HepG2 (cell line): ENCODE results near the gene RAB17. TPM values are rescaled to one million over a fixed set of nuclear protein-coding genes. Genes with fewer than 3 reads are reported as not detected.

ENCODE experiments used
- ARNTL ChIP-seq: sonication (generic); formaldehyde crosslinking; IDR thresholded peaks from 2 replicates; pipeline ENCODE4 v1.4.0; 2020; ENCODE audit warnings: mild to moderate bottlenecking, missing genetic modification reagents
- CREB1 ChIP-seq, 2 experiments: fragments of 450-650 bp in 1 of 2; IDR thresholded peaks; 2 replicates each; pipeline ENCODE4 v1.6.1; 2016 to 2017; ENCODE audit warnings: control low read depth in 1 of 2, mild to moderate bottlenecking in 1 of 2, missing compliant biosample characterization in 1 of 2, missing genetic modification characterization in 1 of 2
- HDAC2 ChIP-seq: sonication (generic); formaldehyde crosslinking; IDR thresholded peaks from 2 replicates; pipeline ENCODE4 v1.4.0; 2020; ENCODE audit warnings: missing genetic modification reagents
- HMG20A ChIP-seq: IDR thresholded peaks from 2 replicates; pipeline ENCODE4 v1.6.1; 2016; ENCODE audit warnings: borderline replicate concordance
- HNRNPK ChIP-seq: fragments of 200-400 bp; formaldehyde crosslinking; IDR thresholded peaks from 2 replicates; pipeline ENCODE4 v1.6.1; 2018; ENCODE audit warnings: low read length, low read depth, moderate library complexity, mild to moderate bottlenecking; ENCODE audit not compliant: poor library complexity, severe bottlenecking
- NFKB2 ChIP-seq: sonication (generic); formaldehyde crosslinking; IDR thresholded peaks from 2 replicates; pipeline ENCODE4 v1.4.0; 2020; ENCODE audit warnings: missing genetic modification reagents, borderline replicate concordance
- NKX3-1 ChIP-seq: sonication (generic); formaldehyde crosslinking; IDR thresholded peaks from 2 replicates; pipeline ENCODE4 v1.5.0; 2020; ENCODE audit warnings: missing genetic modification reagents
- NR2F1 ChIP-seq, 2 experiments: fragments of 450-650 bp in 1 of 2; formaldehyde crosslinking in 1 of 2; IDR thresholded peaks; 2 replicates each; pipeline versions ENCODE4 v1.5.0 to v1.6.1; 2016 to 2020; ENCODE audit warnings: mild to moderate bottlenecking in 1 of 2, missing compliant biosample characterization in 1 of 2, missing genetic modification reagents in 1 of 2, moderate library complexity in 1 of 2
- PCBP2 ChIP-seq: fragments of 200-400 bp; formaldehyde crosslinking; optimal IDR thresholded peaks from 2 replicates; pipeline ENCODE3; 2018; ENCODE audit warnings: low read length, low read depth; ENCODE audit not compliant: poor library complexity, severe bottlenecking
- PPARG ChIP-seq: conservative IDR thresholded peaks from 2 replicates; pipeline ENCODE4 v1.6.1; 2016; ENCODE audit warnings: missing biosample characterization, missing genetic modification reagents
- RFXANK ChIP-seq: IDR thresholded peaks from 2 replicates; pipeline ENCODE4 v1.6.1; 2016
- ZBTB49 ChIP-seq: sonication (generic); formaldehyde crosslinking; IDR thresholded peaks from 2 replicates; pipeline ENCODE4 v1.4.0; 2020; ENCODE audit warnings: missing genetic modification reagents, borderline replicate concordance
- ZFP36 ChIP-seq: fragments of 150-350 bp; IDR thresholded peaks from 2 replicates; pipeline ENCODE4 v1.6.1; 2018; ENCODE audit warnings: borderline replicate concordance, low read length, low read depth; ENCODE audit not compliant: partially characterized antibody
- ZFY ChIP-seq: sonication (generic); formaldehyde crosslinking; IDR thresholded peaks from 2 replicates; pipeline ENCODE4 v1.4.0; 2020; ENCODE audit warnings: missing genetic modification reagents
- ZMYM3 ChIP-seq: sonication (generic); formaldehyde crosslinking; IDR thresholded peaks from 2 replicates; pipeline ENCODE4 v1.5.1; 2020; ENCODE audit warnings: mild to moderate bottlenecking, missing genetic modification reagents
- ZNF124 ChIP-seq: sonication (generic); formaldehyde crosslinking; IDR thresholded peaks from 2 replicates; pipeline ENCODE4 v1.4.0; 2020; ENCODE audit warnings: missing genetic modification reagents
- ZNF276 ChIP-seq: sonication (generic); formaldehyde crosslinking; IDR thresholded peaks from 2 replicates; pipeline ENCODE4 v1.4.0; 2020; ENCODE audit warnings: mild to moderate bottlenecking, low read depth, missing genetic modification reagents
- ZNF34 ChIP-seq: sonication (generic); formaldehyde crosslinking; IDR thresholded peaks from 2 replicates; pipeline ENCODE4 v1.4.0; 2020; ENCODE audit warnings: mild to moderate bottlenecking, missing genetic modification reagents, borderline replicate concordance
- ZNF383 ChIP-seq: sonication (generic); formaldehyde crosslinking; IDR thresholded peaks from 2 replicates; pipeline ENCODE4 v1.4.0; 2020; ENCODE audit warnings: missing genetic modification reagents, mild to moderate bottlenecking, borderline replicate concordance
- ZNF430 ChIP-seq: sonication (generic); formaldehyde crosslinking; IDR thresholded peaks from 2 replicates; pipeline ENCODE4 v1.9.0; 2021; ENCODE audit warnings: mild to moderate bottlenecking, missing genetic modification reagents
- ZNF720 ChIP-seq: sonication (generic); formaldehyde crosslinking; IDR thresholded peaks from 2 replicates; pipeline ENCODE4 v1.4.0; 2020; ENCODE audit warnings: missing genetic modification reagents
- polyA plus RNA-seq, 8 experiments: library from polyadenylated mRNA; depleted of rRNA in 3 of 8; stranded (reverse) in 7 of 8; unstranded in 1 of 8; fragments of >200 nt; fragmentation: Illumina TruSeq in 4 of 8; extraction: Trizol in 4 of 8; gene quantifications; 2 replicates each; pipeline versions ENCODE4 v1.2.1 to v1.2.3, GENCODE V29; 2011 to 2016; ENCODE audit warnings: low read depth in 4 of 8, missing spikeins in 1 of 8, mixed read lengths in 1 of 8; ENCODE audit not compliant: insufficient read depth in 1 of 8
- total RNA-seq, 5 experiments: library from RNA; depleted of rRNA; stranded (reverse); fragments of >200 nt; fragmentation: Illumina TruSeq; extraction: Trizol; gene quantifications; 2 replicates each; pipeline ENCODE4 v1.2.3, GENCODE V29; 2016; ENCODE audit warnings: low read depth in 1 of 5

RAB17 gene
- total and polyA plus RNA-seq, 2 of the 13 experiments (the other 11 are each of a cell fraction or from before 2014, with no cell fraction given): 68.0 to 124 TPM

- TF ChIP-seq HDAC2 (CRISPR knock-in tag): peak; percentile 64; the same call in 1 of the 2 replicates
- TF ChIP-seq ZNF720 (CRISPR knock-in tag): no peak
- no peak for TF ChIP-seq CREB1 (IDR thresholded peaks at IDR 0.05)
- no peak for TF ChIP-seq CREB1 (CRISPR knock-in tag; IDR thresholded peaks at IDR 0.05)
- peak in 1 of 2 experiments; percentile 63; a peak in 1 of 4 replicates for TF ChIP-seq NR2F1 (CRISPR knock-in tag; IDR thresholded peaks at IDR 0.05)
- no peak for TF ChIP-seq ZBTB49
- TF ChIP-seq PPARG (CRISPR knock-in tag): no peak
- TF ChIP-seq ZFP36: no peak
- peak; percentile 67; the same call in 1 of the 2 replicates for TF ChIP-seq NFKB2
- 0 out of 2 replicates have a peak, but pooled peaks have one; percentile 32 for TF ChIP-seq ZNF124
- no peak for TF ChIP-seq RFXANK (CRISPR knock-in tag)
- no peak for TF ChIP-seq NKX3-1 (CRISPR knock-in tag)
- TF ChIP-seq PCBP2: no peak
- TF ChIP-seq ZFY (CRISPR knock-in tag): peak; percentile 51
- TF ChIP-seq ZNF276 (CRISPR knock-in tag): no peak
- TF ChIP-seq ZMYM3 (CRISPR knock-in tag): no peak; the same call in 1 of the 2 replicates
- TF ChIP-seq HMG20A: no peak
- no peak for TF ChIP-seq ZNF34 (CRISPR knock-in tag)
- no peak for TF ChIP-seq ZNF383 (CRISPR knock-in tag)
- TF ChIP-seq HNRNPK: no peak
- 0 out of 2 replicates have a peak, but pooled peaks have one; percentile 41 for TF ChIP-seq ZNF430
- TF ChIP-seq ARNTL (CRISPR knock-in tag): peak; percentile 19; the same call in 1 of the 2 replicates
Measured at GRCh38 chr2:237581751-237582746, 8.5 kb downstream of the RAB17 start (continued).
